Measurements from ENCODE around the gene KDM4C.
"Not testable (repeated sequence)": the region's sequence is repeated elsewhere in the genome, so short reads cannot be mapped to it uniquely, and the experiment has no call there.

Gene KDM4C

DNA sequence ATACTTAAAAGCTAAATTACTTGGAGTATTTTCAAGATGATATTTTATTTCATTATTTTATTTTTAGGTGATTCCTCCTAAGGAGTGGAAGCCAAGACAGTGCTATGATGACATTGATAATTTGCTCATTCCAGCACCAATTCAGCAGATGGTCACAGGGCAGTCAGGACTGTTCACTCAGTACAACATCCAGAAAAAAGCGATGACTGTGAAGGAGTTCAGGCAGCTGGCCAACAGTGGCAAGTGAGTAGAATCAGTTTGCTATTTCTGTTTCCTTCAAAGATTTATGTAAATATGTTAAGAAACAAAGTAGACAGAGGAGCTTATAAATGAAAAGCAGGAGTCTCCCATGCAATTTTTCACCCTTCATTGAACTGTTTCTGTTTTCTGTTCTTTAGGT, 47.8 kb downstream of the KDM4C start:
- TF ChIP-seq, protein P1, sequence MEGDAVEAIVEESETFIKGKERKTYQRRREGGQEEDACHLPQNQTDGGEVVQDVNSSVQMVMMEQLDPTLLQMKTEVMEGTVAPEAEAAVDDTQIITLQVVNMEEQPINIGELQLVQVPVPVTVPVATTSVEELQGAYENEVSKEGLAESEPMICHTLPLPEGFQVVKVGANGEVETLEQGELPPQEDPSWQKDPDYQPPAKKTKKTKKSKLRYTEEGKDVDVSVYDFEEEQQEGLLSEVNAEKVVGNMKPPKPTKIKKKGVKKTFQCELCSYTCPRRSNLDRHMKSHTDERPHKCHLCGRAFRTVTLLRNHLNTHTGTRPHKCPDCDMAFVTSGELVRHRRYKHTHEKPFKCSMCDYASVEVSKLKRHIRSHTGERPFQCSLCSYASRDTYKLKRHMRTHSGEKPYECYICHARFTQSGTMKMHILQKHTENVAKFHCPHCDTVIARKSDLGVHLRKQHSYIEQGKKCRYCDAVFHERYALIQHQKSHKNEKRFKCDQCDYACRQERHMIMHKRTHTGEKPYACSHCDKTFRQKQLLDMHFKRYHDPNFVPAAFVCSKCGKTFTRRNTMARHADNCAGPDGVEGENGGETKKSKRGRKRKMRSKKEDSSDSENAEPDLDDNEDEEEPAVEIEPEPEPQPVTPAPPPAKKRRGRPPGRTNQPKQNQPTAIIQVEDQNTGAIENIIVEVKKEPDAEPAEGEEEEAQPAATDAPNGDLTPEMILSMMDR (IDR thresholded peaks at IDR 0.05; ENCODE audit: borderline replicate concordance, insufficient read depth, low read depth, low read length) = no peak

DNA sequence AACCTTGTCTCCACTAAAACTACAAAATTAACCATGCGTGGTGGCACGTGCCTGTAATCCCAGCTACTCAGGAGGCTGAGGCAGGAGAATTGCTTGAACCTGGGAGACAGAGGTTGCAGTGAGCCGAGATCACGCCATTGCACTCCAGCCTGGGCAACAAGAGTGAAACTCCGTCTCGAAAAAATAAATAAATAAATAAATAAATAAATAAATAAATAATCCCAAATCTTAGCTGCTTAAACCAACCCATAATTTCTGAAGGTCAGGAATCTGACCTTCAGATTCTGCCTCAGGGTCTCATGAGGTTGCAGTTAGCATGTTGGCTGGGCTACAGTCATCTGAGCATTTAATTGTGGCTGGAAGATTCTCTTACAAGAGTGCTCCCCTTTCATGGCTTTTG, 48.5 kb downstream of the KDM4C start:
- not testable (repeated sequence) for H3K4me3 ChIP-seq (ENCODE audit: low read depth, low read length)

More for the DNA sequence above, 47.8 kb downstream of the KDM4C start:
- no peak overlapping the region for H3K4me3 ChIP-seq (ENCODE audit: low read depth, low read length)

DNA sequence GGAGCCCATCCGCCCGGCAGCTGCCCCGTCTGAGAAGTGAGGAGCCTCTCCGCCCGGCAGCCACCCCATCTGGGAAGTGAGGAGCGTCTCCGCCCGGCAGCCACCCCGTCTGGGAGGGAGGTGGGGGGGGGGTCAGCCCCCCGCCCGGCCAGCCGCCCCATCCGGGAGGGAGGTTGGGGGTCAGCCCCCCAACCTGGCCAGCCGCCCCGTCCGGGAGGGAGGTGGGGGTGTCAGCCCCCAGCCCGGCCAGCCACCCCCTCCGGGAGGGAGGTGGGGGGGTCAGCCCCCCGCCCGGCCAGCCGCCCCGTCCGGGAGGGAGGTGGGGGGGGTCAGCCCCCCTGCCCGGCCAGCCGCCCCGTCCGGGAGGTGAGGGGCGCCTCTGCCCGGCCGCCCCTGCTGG, 49.9 kb downstream of the KDM4C start:
- H3K4me3 ChIP-seq (ENCODE audit: low read depth, low read length) = not testable (repeated sequence)

DNA sequence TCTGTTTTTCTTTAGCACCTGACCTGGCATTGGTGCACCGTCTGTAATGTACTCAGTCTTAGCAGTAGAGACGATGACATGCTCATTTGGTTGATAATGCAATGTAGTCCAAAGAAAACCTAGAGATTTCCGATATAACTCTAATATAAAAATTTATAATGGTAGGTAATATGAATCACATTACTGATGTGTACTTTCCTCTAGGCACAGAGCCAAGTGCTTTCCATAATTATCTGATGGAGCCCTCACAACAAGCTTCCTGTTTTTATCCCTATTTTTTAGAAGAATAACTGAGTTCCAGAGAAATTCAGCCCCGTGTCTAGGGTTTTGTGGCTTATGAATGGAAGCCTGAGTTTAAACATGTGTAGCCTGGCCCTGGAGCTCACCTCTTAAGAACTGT, 53.7 kb downstream of the KDM4C start:
- TF ChIP-seq, protein P1 (IDR thresholded peaks at IDR 0.05; ENCODE audit: borderline replicate concordance, insufficient read depth, low read depth, low read length) = no peak
- no peak overlapping the region for H3K4me3 ChIP-seq (ENCODE audit: low read depth, low read length)

DNA sequence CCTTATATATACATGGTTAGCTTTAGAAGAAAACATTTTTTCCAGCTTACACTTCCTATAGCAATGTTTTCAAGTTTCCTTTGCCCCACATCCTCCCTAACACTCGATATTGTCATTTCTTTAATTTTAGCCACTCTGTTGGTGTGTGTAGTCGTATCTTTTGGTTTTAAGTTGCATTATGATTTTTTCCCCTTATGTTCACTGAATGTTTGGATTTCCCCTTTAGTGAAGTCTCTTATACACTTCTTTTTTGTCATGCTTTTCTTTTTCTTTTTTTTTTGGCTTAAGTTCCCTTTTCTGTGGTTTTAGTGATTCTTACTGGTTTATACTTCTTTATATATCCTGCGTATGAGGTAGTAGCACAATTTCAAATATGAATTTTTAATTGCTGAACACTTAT, 58.8 kb downstream of the KDM4C start:
- TF ChIP-seq, protein P1 (IDR thresholded peaks at IDR 0.05; ENCODE audit: borderline replicate concordance, insufficient read depth, low read depth, low read length) = no peak
- no peak overlapping the region for H3K4me3 ChIP-seq (ENCODE audit: low read depth, low read length)

DNA sequence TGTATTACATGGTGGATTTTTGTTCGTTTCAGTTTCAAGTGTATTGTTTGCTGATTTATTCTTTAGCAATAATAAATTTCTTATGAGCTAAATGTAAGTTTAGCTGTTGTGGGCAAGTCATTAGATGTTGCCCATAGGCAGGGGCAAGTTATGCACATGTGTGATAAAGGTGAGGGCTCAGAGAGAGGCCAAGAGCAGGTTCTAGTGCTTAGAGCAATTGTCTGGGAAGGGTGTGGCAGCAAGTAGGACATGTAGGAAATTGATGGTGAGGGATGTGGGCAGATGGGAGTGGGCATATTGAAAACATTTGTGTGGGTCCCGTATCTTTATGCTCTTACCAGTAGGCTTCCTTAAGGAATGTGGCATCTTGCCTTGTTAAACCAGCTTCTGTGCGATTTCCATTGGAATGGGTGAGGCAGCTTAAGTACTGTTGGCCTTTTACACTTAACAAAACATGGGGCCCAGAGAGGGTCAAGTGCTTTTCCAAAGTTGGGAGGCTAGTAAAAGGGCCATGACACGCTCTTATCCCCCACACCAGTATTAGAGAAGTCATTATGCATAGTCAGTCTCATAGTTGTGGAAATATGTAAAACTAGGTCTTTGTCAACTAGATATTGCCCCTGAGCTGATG, 60.6 kb downstream of the KDM4C start:
- no peak overlapping the region for H3K4me3 ChIP-seq (ENCODE audit: low read depth, low read length)
- TF ChIP-seq, protein P1 (IDR thresholded peaks at IDR 0.05; ENCODE audit: borderline replicate concordance, insufficient read depth, low read depth, low read length) = no peak

DNA sequence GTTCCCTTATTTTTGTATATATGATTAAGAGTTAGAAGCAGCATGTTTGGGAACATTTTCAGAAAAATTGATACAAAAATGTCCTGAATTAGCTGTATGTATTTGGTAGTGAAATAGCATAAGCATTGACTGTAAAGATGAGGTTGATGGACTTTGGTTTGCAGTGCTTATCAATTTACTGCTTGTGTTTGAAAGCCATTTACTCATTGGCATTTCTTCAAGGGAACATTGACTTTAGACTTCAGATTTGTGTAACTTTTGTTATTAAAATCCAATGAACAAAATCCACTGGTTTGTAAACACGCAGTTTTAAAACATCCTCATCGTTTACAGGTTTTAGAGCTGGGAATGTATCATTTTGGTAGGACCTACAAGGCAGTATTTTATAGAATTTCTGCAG, 61.3 kb downstream of the KDM4C start:
- TF ChIP-seq, protein P1 (IDR thresholded peaks at IDR 0.05; ENCODE audit: borderline replicate concordance, insufficient read depth, low read depth, low read length) = no peak
- H3K4me3 ChIP-seq (ENCODE audit: low read depth, low read length) = no peak overlapping the region

DNA sequence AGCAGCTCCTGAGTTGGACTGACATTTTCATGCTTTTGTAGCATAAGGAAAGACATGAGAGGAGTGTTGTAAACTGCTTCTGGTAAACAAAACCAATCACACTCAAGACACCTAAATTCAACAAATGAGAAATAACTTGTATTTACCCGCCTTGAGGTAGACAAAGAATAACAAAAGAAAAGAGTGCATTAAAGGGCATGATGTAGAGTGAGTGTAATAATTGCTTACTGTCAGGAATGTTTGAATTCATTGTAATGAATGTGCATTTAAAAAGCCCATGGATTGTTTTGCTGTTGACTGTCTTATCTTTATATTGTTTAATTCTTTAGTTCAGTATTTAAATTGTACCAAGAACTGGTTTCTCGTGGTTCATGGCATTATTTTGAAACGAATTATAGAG, 61.8 kb downstream of the KDM4C start:
- no peak overlapping the region for H3K4me3 ChIP-seq (ENCODE audit: low read depth, low read length)
- TF ChIP-seq, protein P1 (IDR thresholded peaks at IDR 0.05; ENCODE audit: borderline replicate concordance, insufficient read depth, low read depth, low read length) = no peak
